Dermis microvascular lymphatic vessel endothelial cell (primary cell): Measurements from ENCODE around the gene RNASE8. TPM values are rescaled to one million over a fixed set of nuclear protein-coding genes. Genes with fewer than 3 reads are reported as not detected.
A peak's percentile ranks its signal among the peaks of the same experiment; 100 is the strongest.

Experiments
- DNase-seq, 2 donors: peaks; one replicate each; pipeline versions ENCODE4 v3.0.0 to v3.0.0-alpha.2; 2010; ENCODE audit warnings: low read depth in 2 of 2
- total RNA-seq: library from RNA; depleted of rRNA; stranded (reverse); fragments of >200 nt; gene quantifications from 2 replicates; pipeline ENCODE4 v1.2.1, GENCODE V29; 2014

The RNASE8 gene
- total RNA-seq, 1 donor from 2014 or later, result not detected

DNA sequence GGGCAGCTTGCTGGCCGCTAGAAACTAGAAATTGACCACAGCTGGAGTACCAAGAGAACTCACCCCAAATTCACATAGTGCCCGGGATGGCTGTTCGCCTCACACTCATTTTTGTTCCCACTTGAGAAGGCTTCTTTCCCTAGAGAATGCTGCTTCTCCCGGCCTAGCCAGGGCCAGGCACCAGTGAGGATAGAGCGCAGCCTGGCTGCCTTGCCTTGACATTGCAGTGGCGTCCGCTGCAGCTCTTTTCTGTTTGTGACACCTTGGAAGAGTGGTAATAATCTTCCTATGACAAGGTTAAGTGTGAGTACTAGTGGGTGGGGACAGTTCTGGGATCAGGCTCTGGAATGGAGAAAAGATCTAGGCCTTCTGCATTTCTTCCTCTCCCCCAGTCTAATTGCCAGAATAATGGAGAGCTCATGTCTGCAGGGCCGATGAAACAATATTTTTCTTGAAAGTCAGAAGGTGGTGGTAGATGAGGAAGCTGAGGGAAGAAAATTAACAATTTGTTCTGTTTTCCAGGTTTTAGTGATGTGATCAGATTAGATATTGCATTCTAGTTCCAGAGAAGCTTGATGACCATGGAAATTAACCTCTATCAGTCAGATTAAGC, 46.9 kb downstream of the RNASE8 start:
- DNase-seq, result peak; percentile 49 to 81

DNA sequence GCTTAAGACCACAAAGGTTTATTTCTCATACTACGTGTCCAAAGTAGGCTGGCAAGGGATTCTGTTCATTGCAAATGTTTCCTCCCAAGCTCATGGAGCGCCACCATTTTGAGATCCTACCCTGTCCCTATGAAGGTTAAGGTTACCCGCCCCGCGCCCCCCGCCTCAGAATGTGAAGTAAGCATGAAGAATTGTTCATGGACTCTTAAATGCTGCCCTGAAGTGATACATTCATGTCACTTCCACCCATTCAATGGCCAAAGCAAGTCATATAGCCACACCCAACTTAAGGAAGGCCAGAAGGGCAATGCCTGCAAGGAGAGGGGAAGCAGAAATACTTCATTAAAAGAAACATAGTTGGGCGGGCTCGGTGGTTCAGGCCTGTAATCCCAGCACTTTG, 47.5 kb downstream of the RNASE8 start:
- no peak for DNase-seq

DNA sequence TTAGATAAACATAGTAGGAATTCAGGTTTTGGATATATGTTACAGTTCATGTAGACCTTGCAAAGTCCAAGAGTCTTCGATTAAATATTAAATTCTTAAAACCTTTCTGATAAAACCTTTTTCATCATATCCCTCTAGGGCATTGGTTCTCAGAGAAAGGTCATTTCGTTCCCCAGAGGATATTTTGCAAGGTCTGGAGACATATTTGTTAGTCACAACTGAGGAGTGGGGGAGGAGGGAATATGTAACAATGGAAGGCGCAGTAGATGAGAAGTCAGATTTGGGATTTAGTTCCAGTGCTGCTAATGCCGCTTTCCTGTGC, 48.5 kb downstream of the RNASE8 start:
- no peak for DNase-seq

DNA sequence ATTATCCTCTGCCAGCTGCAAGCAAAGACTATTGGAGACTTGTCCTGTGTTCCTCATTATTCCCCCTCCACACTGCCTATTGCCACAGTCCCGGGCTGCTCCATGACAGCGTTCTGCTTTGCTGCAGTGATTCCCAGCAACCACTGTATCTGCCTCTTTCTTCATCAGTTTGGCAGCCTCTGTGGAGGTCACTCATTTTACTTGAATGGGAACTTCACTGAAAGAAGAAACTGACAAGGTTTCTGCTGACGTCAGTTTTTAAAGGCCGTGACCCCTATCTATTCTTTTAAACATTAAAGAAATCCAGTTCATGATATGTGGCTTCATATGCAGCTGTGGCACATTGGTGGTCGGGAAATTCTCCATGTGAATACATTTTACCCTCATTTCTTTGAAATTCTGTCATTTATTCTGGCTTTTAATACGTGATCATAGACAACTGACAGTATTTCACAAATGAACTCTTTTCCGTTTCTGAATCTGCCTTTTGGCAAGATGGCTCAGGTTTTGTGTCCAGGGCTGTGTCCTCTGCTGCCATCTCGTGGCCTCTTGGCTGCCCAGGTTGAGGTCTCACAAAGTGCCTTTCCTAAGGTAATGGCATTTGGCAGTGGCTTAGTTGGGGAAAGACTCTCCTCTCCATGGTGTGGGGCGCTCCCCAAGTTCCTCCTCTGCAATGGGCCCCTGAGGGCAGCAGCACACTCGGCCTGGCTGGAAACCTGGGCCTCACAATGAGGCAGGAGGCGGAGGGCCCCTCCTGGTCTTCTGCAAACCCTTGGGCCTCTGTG, 49.1 kb downstream of the RNASE8 start:
- peak; percentile 65 to 72 for DNase-seq

DNA sequence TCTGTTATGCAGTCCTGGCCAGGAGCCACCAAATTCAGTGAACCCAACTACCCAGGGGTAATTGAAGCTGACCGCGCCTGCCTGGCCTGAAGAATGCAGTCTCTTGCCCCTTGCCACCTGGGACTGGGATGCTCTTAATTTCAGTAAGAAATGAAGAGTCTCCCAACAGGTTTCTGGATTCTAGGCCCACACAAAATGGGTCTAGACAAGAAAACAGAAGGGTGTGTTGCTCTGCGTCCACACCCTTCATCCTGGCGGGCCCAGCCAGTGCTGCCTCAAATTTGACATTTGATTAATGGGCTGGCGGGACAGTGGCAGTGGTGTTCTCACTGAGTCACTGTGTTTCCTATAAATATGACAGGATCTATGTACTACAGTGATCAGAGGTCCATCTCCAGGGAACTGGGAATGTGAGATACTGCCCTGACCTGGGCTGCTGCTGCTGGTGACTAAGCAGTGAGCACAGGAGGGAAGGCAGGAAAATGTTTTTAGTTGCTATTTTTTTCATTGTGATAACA, 49.7 kb downstream of the RNASE8 start:
- DNase-seq, result peak in 1 of 2 donors; percentile 36

Other genes with a start within 250 kb of the RNASE8 start
- gene RNASE3, start 166.4 kb upstream of the RNASE8 start, total RNA-seq, result not detected in 2 replicates
- not detected in 2 replicates for gene RNASE2, start 102.3 kb upstream of the RNASE8 start, total RNA-seq
- gene METTL17, start 67.8 kb upstream of the RNASE8 start, total RNA-seq, result 23.4 and 23.5 TPM in 2 replicates
- not detected in 2 replicates for gene SLC39A2, start 58.5 kb upstream of the RNASE8 start, total RNA-seq
- 2.1 and 7.0 TPM in 2 replicates for gene NDRG2, start 32.8 kb upstream of the RNASE8 start, total RNA-seq
- not detected in 2 replicates for gene TPPP2, start 27.6 kb upstream of the RNASE8 start, total RNA-seq
- not detected in 2 replicates for gene RNASE13, start 23.0 kb upstream of the RNASE8 start, total RNA-seq
- gene RNASE7, start 15.5 kb upstream of the RNASE8 start, total RNA-seq, result not detected in 2 replicates
- 6.2 and 8.3 TPM in 2 replicates for gene ARHGEF40, start 12.5 kb downstream of the RNASE8 start, total RNA-seq
- gene ZNF219, start 40.8 kb downstream of the RNASE8 start, total RNA-seq, result 2.6 and 4.2 TPM in 2 replicates
- 0.13 TPM in 1 of 2 replicates, not detected in the other for gene TMEM253, start 43.2 kb downstream of the RNASE8 start, total RNA-seq
- gene OR5AU1, start 98.2 kb downstream of the RNASE8 start, total RNA-seq, result not detected in 2 replicates
- 479 and 693 TPM in 2 replicates for gene HNRNPC, start 211.6 kb downstream of the RNASE8 start, total RNA-seq
- gene RPGRIP1, start 222.3 kb downstream of the RNASE8 start, total RNA-seq, result 0.39 and 0.76 TPM in 2 replicates